ENCODE measurements around the gene ZCCHC14. TPM values are rescaled to one million over a fixed set of nuclear protein-coding genes. Genes with fewer than 3 reads are reported as not detected.

The ZCCHC14 gene
- total and polyA plus RNA-seq, 2 of the 8 experiments (the other 6 are each of a cell fraction or from before 2014, with no cell fraction given) = 8.2 to 28.2 TPM

GRCh38 chr16:87404764-87405625 is 87.8 kb downstream of the ZCCHC14 start:
- Histone ChIP-seq H3K79me2 (ENCODE audit: control insufficient read depth in 1 of 2, insufficient read depth in 2 of 2, low read length in 2 of 2) (no peaks in the 10 kb centered on the region), H3K14ac (ENCODE audit: insufficient read length) (no peak overlapping the region), H4K8ac (ENCODE audit: extremely low read depth, insufficient read depth, low read length) (no peak overlapping the region), H2AK5ac (ENCODE audit: low read depth, low read length) (no peak overlapping the region), H3K4me3 (ENCODE audit: extremely low read depth in 1 of 4, insufficient read depth in 2 of 4, low read depth in 3 of 4, low read length in 4 of 4) (no peak overlapping the region), H2BK5ac (ENCODE audit: low read depth, low read length) (no peak overlapping the region), H2BK120ac (replicated peaks; ENCODE audit: low read depth, low read length) (no peak overlapping the region), H3K9me3 (ENCODE audit: insufficient read depth in 2 of 2, low read depth in 1 of 2, low read length in 1 of 2) (no peaks in the 10 kb centered on the region), H3K56ac (replicated peaks; ENCODE audit: insufficient read length, low read depth, low read length) (no peak overlapping the region), H2BK20ac (ENCODE audit: low read length) (no peak overlapping the region), H3K36me3 (ENCODE audit: control insufficient read depth in 2 of 4, insufficient read depth in 4 of 4, low read length in 3 of 4) (peaks cover 0 to 61% (median 22%) of the 10 kb centered on the region in 4 experiments; a peak in 7 of 8 replicates), H3K4me1 (replicated peaks in 1 of 4; ENCODE audit: control insufficient read depth in 3 of 4, insufficient read depth in 4 of 4, low read length in 3 of 4) (no peaks in the 10 kb centered on the region), H4K20me1 (replicated peaks in 1 of 2; ENCODE audit: control insufficient read depth in 1 of 2, insufficient read depth in 2 of 2, low read length in 2 of 2) (peaks cover 3 to 5% of the 10 kb centered on the region in 2 experiments), H4K5ac (ENCODE audit: insufficient read length, low read depth, low read length) (no peak overlapping the region), H2BK15ac (ENCODE audit: low read length) (no peak overlapping the region), H3K18ac (ENCODE audit: extremely low read depth, low read length) (no peak overlapping the region), H3K4me2 (ENCODE audit: insufficient read depth in 1 of 2, low read depth in 2 of 2, low read length in 2 of 2) (no peak overlapping the region), H3K9ac (replicated peaks in 1 of 4; ENCODE audit: extremely low read depth in 1 of 4, low read depth in 3 of 4, low read length in 3 of 4) (no peak overlapping the region), H3K27ac (ENCODE audit: low read depth, low read length) (no peak overlapping the region), H3K23ac (ENCODE audit: insufficient read length) (no peak overlapping the region), H4K91ac (replicated peaks; ENCODE audit: insufficient read length, low read length) (no peak overlapping the region), H3K4ac (replicated peaks; ENCODE audit: insufficient read length, low read depth, low read length) (no peak overlapping the region), H3K27me3 (replicated peaks in 1 of 4; ENCODE audit: control insufficient read depth in 3 of 4, extremely low read depth in 1 of 4, insufficient read depth in 3 of 4, low read length in 3 of 4) (no peaks in the 10 kb centered on the region), H2BK12ac (ENCODE audit: low read depth, low read length) (no peak overlapping the region), H2AFZ (ENCODE audit: low read length) (no peak overlapping the region), H3K23me2 (ENCODE audit: low read depth, low read length) (no peaks in the 10 kb centered on the region), H3K79me1 (ENCODE audit: low read depth, low read length) (no peaks in the 10 kb centered on the region)
- ChIA-PET CTCF (ENCODE audit: partially characterized antibody) (interaction anchor here (0.7 to 1.2 kb wide), 3 partner anchors 8 to 12 kb away, joined by 3 to 5 read pairs (median 4); no protein-coding TSS in a partner anchor), POLR2A (ENCODE audit: partially characterized antibody) (interaction anchor here (0.6 to 1.2 kb wide), 3 partner anchors 11 to 24 kb away, joined by 3 to 5 read pairs (median 4); no protein-coding TSS in a partner anchor)
- WGBS, 2 experiments (ENCODE audit: extremely low coverage in 1 of 2, insufficient coverage in 1 of 2, insufficient read length in 1 of 2, insufficient replicate concordance in 2 of 2, low coverage in 1 of 2, low lambda C conversion rate in 2 of 2, missing lambda C conversion rate in 1 of 2) = 89% methylated on average over 19 of the region's 19 CpGs; no CpG with 5 or more reads in 1 of the 2 experiments
- TF ChIP-seq ASH2L (IDR thresholded peaks at IDR 0.05; ENCODE audit: low read length) (no peak), POLR2AphosphoS5 (IDR thresholded peaks at IDR 0.05; ENCODE audit: low read depth, low read length) (peak; percentile 44; the same call in 1 of the 2 replicates)
- DNase-seq (ENCODE audit: low read depth in 1 of 2, low spot score in 2 of 2) (no peak), FAIRE-seq (no peak)
